ENCODE data around the gene CXCR1.

The CXCR1 gene

DNA sequence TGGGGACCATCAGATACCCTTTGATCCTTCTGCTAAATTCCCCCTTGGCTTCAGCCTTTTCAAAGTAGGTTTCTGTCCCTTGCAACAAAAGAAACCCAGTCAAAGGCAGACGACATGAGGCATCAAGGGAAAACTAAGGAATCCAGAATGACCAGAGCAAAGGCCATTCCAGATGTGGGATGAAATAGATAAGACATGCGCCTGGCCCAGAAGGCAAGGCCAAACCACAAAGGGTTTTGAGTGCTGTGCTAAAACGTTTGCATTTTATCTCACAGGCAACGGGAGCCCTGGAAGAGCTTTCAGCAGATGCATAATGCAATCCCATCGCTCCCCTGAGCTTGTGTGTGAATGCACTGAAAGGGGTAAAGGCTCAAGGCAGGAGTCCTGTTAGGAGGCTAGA is 17.7 kb downstream of the CXCR1 start:
- no peak overlapping the region for H3K4me3 ChIP-seq
- no peaks in the 10 kb centered on the region for H4K20me1 ChIP-seq
- no peaks in the 10 kb centered on the region for H3K36me3 ChIP-seq
- H3K27ac ChIP-seq: no peak overlapping the region
- H3K4me2 ChIP-seq: peak overlapping the region in 8 of 11 experiments; percentile 33 to 62 (median 49); a peak in 10 of 22 replicates
- no peak for TF ChIP-seq Cebpa-rat (IDR thresholded peaks at IDR 0.05)
- H3K27me3 ChIP-seq: no peaks in the 10 kb centered on the region
- H3K9ac ChIP-seq: no peak overlapping the region
- peaks cover 14 to 19% (median 17%) of the 10 kb centered on the region in 11 experiments for H3K9me3 ChIP-seq (replicated peaks in 1 of 11)
- peaks cover 12 to 17% (median 15%) of the 10 kb centered on the region in 10 experiments for H3K4me1 ChIP-seq

DNA sequence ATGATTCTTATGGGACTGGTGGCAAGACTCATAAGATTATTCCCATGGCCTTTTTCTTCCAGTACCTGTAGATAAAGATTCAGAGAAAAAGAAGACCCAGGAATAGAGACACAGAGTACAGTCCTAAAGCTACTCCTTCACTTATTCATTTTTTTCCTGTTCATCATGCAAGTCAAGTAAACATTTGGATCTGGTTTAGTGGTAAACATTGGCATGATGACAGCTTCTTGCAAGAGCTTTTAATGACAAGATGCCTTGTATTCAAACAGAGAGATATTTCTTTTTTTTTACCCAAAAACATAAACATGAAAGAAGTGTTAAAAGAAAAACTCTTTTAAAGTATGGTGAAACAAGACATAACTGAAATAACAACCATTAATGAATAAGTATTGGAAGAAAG is 20.7 kb downstream of the CXCR1 start:
- TF ChIP-seq Cebpa-rat (IDR thresholded peaks at IDR 0.05): no peak

DNA sequence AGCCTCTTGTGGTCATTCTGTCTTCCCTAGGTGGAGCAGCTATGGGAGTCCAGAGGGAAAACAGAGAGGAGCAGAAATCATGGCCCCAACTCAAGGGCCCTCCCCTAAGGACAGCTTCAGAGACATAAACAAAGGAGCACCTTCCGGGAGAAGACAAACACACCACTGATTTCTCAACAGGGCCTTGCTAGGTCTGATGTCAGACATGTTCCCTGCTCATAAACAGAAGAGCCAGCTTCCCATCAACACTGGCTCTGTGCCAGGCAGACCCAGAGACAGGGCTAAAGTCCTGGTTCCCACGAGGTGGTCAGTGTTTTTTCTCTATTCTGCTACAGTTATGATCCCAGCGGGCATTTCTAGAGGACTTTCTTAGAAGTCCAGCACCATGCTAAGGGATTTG is 21.6 kb downstream of the CXCR1 start:
- H3K36me3 ChIP-seq: no peaks in the 10 kb centered on the region
- no peak overlapping the region for H3K4me3 ChIP-seq
- TF ChIP-seq Cebpa-rat (IDR thresholded peaks at IDR 0.05): no peak
- no peaks in the 10 kb centered on the region for H4K20me1 ChIP-seq
- no peaks in the 10 kb centered on the region for H3K27me3 ChIP-seq
- peaks cover 15 to 27% (median 24%) of the 10 kb centered on the region in 11 experiments for H3K9me3 ChIP-seq (replicated peaks in 1 of 11)
- H3K4me1 ChIP-seq: peaks cover 7 to 13% (median 11%) of the 10 kb centered on the region in 10 experiments
- no peak overlapping the region for H3K27ac ChIP-seq
- no peak overlapping the region for H3K4me2 ChIP-seq
- H3K9ac ChIP-seq: no peak overlapping the region

More for the DNA sequence above, 20.7 kb downstream of the CXCR1 start:
- Histone ChIP-seq H3K9ac (no peak overlapping the region), H3K27me3 (no peaks in the 10 kb centered on the region), H3K36me3 (no peaks in the 10 kb centered on the region), H3K27ac (no peak overlapping the region), H3K9me3 (replicated peaks in 1 of 11) (peaks cover 15 to 27% (median 24%) of the 10 kb centered on the region in 11 experiments), H3K4me3 (no peak overlapping the region), H4K20me1 (no peaks in the 10 kb centered on the region), H3K4me2 (no peak overlapping the region), H3K4me1 (peaks cover 12 to 17% (median 15%) of the 10 kb centered on the region in 10 experiments)

DNA sequence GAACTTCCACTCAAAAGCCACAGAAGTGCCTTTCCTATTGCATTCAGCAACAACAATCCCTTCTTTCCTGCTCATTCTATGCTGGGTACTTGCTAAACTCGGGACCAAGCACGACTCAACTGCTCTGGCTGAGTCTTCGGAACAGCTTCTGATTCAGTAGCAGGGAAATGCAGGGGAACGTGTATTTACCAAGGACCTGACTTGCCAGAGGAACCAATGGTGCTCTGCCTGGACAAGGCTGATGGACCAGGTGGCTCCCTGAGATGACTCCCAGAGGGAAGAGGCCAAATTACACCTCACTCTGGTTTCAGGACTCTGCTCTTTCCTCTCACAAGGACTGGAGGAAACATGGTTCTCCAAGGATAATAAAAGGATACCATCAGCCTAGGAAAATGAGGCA is 28.7 kb downstream of the CXCR1 start:
- Histone ChIP-seq H3K9ac (no peak overlapping the region), H4K20me1 (no peaks in the 10 kb centered on the region), H3K4me3 (no peak overlapping the region), H3K36me3 (no peaks in the 10 kb centered on the region), H3K9me3 (replicated peaks in 1 of 11) (peaks cover 0 to 6% (median 0%) of the 10 kb centered on the region in 11 experiments; a peak in 1 of 22 replicates), H3K27ac (no peak overlapping the region), H3K27me3 (no peaks in the 10 kb centered on the region), H3K4me1 (peaks cover 0 to 11% (median 3%) of the 10 kb centered on the region in 10 experiments; a peak in 9 of 20 replicates), H3K4me2 (peak overlapping the region in 5 of 11 experiments; percentile 3 to 68 (median 39); a peak in 7 of 22 replicates)
- no peak for TF ChIP-seq Cebpa-rat (IDR thresholded peaks at IDR 0.05)

DNA sequence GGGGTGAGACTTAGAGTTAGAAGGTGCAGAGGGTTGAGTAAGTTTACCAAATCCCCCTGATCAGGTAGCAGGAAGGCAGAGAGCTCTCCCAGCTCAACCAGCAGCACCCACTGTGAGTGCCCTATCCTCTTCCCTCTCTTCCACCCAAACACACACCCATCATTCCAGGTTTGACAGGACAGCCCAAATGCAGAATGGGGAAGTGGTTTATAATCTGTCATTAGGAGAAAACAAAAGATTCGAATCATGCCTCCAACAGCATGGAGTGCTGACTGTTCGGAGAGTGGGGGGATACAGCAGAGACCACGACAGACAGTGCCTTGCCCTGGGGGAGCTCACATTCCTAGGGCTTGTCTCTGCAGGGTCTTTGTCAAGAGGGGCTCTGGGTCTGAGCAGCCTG is 29.2 kb downstream of the CXCR1 start:
- no peak overlapping the region for H3K27ac ChIP-seq
- H4K20me1 ChIP-seq: no peaks in the 10 kb centered on the region
- no peak for TF ChIP-seq Cebpa-rat (IDR thresholded peaks at IDR 0.05)
- peaks cover 0 to 6% (median 0%) of the 10 kb centered on the region in 11 experiments; a peak in 1 of 22 replicates for H3K9me3 ChIP-seq (replicated peaks in 1 of 11)
- peaks cover 0 to 11% (median 5%) of the 10 kb centered on the region in 10 experiments; a peak in 10 of 20 replicates for H3K4me1 ChIP-seq
- no peak overlapping the region for H3K4me3 ChIP-seq
- no peaks in the 10 kb centered on the region for H3K36me3 ChIP-seq
- peak overlapping the region in 5 of 11 experiments; percentile 3 to 68 (median 39); a peak in 9 of 22 replicates for H3K4me2 ChIP-seq
- no peaks in the 10 kb centered on the region for H3K27me3 ChIP-seq
- no peak overlapping the region for H3K9ac ChIP-seq

DNA sequence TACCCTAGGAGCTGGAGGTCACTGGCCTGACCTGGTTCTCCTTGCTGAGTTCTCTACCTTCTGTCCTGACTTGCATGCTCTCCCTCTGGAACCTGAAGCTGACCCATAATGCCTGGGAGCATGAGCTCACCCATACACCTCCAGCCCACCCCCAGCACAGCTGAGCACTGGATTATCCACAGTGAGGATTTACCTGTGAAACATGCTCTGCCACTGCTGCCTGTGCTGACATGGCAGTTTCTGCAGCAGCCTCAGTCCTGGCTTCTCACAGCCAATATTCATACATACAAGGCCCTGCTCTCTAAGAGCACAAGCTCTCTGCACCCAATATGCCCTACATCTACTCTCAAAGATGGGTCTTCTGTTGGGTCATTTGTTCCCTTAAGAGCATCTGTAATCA is 35.9 kb downstream of the CXCR1 start:
- H3K27ac ChIP-seq: no peak overlapping the region
- H3K4me1 ChIP-seq: peaks cover 4 to 15% (median 7%) of the 10 kb centered on the region in 10 experiments; a peak in 19 of 20 replicates
- no peak for TF ChIP-seq Cebpa-rat (IDR thresholded peaks at IDR 0.05)
- no peaks in the 10 kb centered on the region for H4K20me1 ChIP-seq
- peaks cover 0 to 6% (median 0%) of the 10 kb centered on the region in 11 experiments; a peak in 1 of 22 replicates for H3K9me3 ChIP-seq (replicated peaks in 1 of 11)
- H3K36me3 ChIP-seq: no peaks in the 10 kb centered on the region
- no peak overlapping the region for H3K9ac ChIP-seq
- no peak overlapping the region for H3K4me2 ChIP-seq
- H3K27me3 ChIP-seq: no peaks in the 10 kb centered on the region
- H3K4me3 ChIP-seq: no peak overlapping the region

DNA sequence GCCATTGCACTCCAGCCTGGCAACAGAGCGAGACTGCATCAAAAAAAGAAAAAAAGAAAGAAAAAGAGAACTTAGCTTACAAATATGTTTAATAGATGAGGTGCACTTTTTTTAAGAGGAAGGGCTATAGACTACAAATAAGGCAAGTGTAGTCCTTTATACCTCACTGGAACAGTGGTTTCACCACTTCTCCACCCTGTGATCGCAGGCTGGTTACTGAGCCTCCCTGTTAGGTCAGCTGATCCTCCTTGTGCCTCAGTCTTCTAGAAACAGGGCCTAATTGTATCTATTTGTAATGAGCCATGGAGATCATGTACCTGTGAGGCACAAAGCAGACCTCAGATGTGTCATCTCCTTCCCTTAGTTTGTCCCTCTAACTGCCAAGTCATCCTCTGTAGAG is 36.4 kb downstream of the CXCR1 start:
- peaks cover 8 to 19% (median 11%) of the 10 kb centered on the region in 10 experiments for H3K4me1 ChIP-seq
- peaks cover 0 to 3% (median 0%) of the 10 kb centered on the region in 11 experiments; a peak in 1 of 22 replicates for H3K9me3 ChIP-seq (replicated peaks in 1 of 11)
- no peaks in the 10 kb centered on the region for H3K27me3 ChIP-seq
- no peak overlapping the region for H3K27ac ChIP-seq
- H4K20me1 ChIP-seq: no peaks in the 10 kb centered on the region
- H3K4me2 ChIP-seq: no peak overlapping the region
- H3K4me3 ChIP-seq: no peak overlapping the region
- H3K9ac ChIP-seq: no peak overlapping the region
- TF ChIP-seq Cebpa-rat (IDR thresholded peaks at IDR 0.05): no peak
- no peaks in the 10 kb centered on the region for H3K36me3 ChIP-seq

DNA sequence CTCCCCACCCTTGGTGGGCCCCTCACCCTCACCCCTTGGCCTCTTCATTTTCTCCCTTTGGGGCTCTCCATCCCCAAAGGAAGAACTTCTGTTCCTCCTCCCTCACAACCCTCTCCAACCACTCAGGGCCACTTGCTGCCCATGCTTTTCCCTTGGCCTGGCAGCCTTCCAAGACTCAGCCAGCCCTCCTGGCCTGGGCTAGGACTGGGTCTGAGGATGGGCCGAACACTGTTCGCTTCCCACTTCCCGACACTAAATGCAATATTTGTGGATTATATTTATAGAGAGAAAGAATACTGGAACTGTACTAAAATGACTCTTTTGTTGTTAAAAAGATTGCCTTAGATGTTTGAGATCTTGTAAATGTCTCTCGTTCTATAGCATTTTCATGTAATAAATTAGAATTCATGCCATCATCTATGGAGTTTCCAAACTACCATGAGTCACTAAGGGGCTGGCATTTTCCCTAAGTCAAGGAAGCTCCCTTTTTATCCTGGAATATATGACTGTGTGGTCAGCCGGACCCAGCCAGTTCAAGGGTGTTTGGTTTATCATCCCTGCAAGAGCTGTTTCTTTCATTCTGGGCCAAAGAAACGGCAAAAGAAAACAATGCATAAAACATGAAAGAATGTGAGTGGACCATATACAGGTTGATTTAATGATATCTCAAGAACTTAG is 37.2 kb downstream of the CXCR1 start:
- H3K9ac ChIP-seq: no peak overlapping the region
- H3K36me3 ChIP-seq: no peaks in the 10 kb centered on the region
- peaks cover 14 to 27% (median 18%) of the 10 kb centered on the region in 10 experiments for H3K4me1 ChIP-seq
- no peaks in the 10 kb centered on the region for H3K27me3 ChIP-seq
- 0 out of 22 replicates have a peak, but pooled peaks cover 0 to under 1% (median 0%) of the 10 kb centered on the region in 11 experiments for H3K9me3 ChIP-seq (replicated peaks in 1 of 11)
- no peaks in the 10 kb centered on the region for H4K20me1 ChIP-seq
- no peak overlapping the region for H3K27ac ChIP-seq
- no peak overlapping the region for H3K4me3 ChIP-seq
- peak overlapping the region in 3 of 11 experiments; percentile 5 to 25 (median 11); a peak in 3 of 22 replicates for H3K4me2 ChIP-seq
- TF ChIP-seq Cebpa-rat (IDR thresholded peaks at IDR 0.05): no peak

DNA sequence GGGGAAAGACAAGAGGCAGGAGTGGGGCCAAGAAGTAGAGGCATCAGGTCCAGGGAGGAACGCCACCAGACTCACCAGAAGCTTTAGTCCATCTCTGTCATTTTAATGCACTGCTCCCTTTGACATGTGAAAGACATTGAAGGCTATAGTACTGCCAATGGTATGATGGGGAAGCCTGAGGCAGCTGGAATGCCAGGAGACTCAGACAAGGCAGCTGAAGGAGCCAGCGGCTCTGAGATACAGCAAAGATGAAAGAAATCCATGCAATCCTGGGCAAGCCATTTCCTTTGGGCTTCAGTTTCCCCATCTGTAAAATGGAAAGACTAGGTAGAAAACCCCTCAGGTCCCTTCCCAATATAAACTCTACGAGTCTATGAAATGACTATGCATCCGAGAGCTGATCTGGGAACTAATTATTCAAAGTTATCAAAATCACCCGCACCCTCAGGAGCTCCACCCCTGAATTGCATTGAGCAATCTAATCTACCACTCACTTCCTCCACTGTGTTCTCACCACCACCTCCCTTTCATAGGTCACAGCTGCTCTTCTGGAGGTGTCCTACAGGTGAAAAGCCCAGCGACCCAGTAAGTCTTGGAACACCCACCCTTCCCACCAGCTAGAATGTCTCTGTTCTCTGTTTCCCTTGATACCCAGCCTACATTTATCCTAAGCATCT is 37.8 kb downstream of the CXCR1 start:
- Histone ChIP-seq H3K27ac (no peak overlapping the region), H3K4me2 (peak overlapping the region in 3 of 11 experiments; percentile 5 to 25 (median 11); a peak in 3 of 22 replicates), H3K9me3 (replicated peaks in 1 of 11) (peaks cover 0 to 7% (median 0%) of the 10 kb centered on the region in 11 experiments; a peak in 3 of 22 replicates), H4K20me1 (no peaks in the 10 kb centered on the region), H3K27me3 (no peaks in the 10 kb centered on the region), H3K36me3 (no peaks in the 10 kb centered on the region), H3K4me3 (no peak overlapping the region), H3K9ac (no peak overlapping the region), H3K4me1 (peaks cover 14 to 27% (median 18%) of the 10 kb centered on the region in 10 experiments)
- no peak for TF ChIP-seq Cebpa-rat (IDR thresholded peaks at IDR 0.05)
